Liver (tissue), 9 donors: ENCODE measurements around the gene COL23A1. TPM values are rescaled to one million over a fixed set of nuclear protein-coding genes. Genes with fewer than 3 reads are reported as not detected.

Experiments
- DNase-seq: peaks from one replicate; pipeline ENCODE4 v3.0.0-alpha.2; 2017; ENCODE audit warnings: low spot score
- H3K27ac ChIP-seq, 2 donors: one replicate each; pipeline ENCODE4 v1.7.0; 2013; ENCODE audit warnings: inconsistent platforms in 2 of 2, low read length in 2 of 2, control low read depth in 1 of 2, low read depth in 1 of 2, mild to moderate bottlenecking in 1 of 2
- H3K27me3 ChIP-seq, 4 donors: one replicate each; pipeline versions ENCODE4 v1.6.1 to v1.7.0; 2013; ENCODE audit warnings: low read length in 3 of 4, inconsistent platforms in 1 of 4, mild to moderate bottlenecking in 1 of 4, moderate library complexity in 1 of 4; ENCODE audit not compliant: control insufficient read depth in 4 of 4, insufficient read depth in 4 of 4
- H3K36me3 ChIP-seq, 4 donors: one replicate each; pipeline versions ENCODE4 v1.6.1 to v1.7.0; 2013; ENCODE audit warnings: low read length in 3 of 4, mild to moderate bottlenecking in 3 of 4, low read depth in 1 of 4, moderate library complexity in 1 of 4; ENCODE audit not compliant: control insufficient read depth in 4 of 4, insufficient read depth in 3 of 4
- H3K4me1 ChIP-seq, 4 donors: one replicate each; pipeline versions ENCODE4 v1.6.1 to v1.7.0; 2013; ENCODE audit warnings: low read length in 3 of 4, mild to moderate bottlenecking in 3 of 4, moderate library complexity in 1 of 4; ENCODE audit not compliant: control insufficient read depth in 4 of 4, insufficient read depth in 4 of 4
- H3K4me3 ChIP-seq, 3 donors: one replicate each; pipeline versions ENCODE4 v1.6.1 to v1.7.0; 2013; ENCODE audit warnings: low read length in 3 of 3, control low read depth in 1 of 3, low read depth in 1 of 3, mild to moderate bottlenecking in 1 of 3
- H3K9ac ChIP-seq, 2 donors: one replicate each; pipeline ENCODE4 v1.7.0; 2013; ENCODE audit warnings: low read length in 2 of 2, mild to moderate bottlenecking in 2 of 2, moderate library complexity in 2 of 2, control low read depth in 1 of 2, low read depth in 1 of 2
- H3K9me3 ChIP-seq, 4 donors: one replicate each; pipeline versions ENCODE4 v1.6.1 to v1.7.0; 2013; ENCODE audit warnings: low read length in 3 of 4; ENCODE audit not compliant: control insufficient read depth in 4 of 4
- CTCF ChIP-seq: fragments of 150-350 bp; IDR thresholded peaks from 2 replicates; pipeline ENCODE4 v1.5.1; 2017; ENCODE audit warnings: improper control_type of control experiment, low read depth, low read length; ENCODE audit not compliant: missing input control
- EGR1 ChIP-seq, 2 donors: IDR thresholded peaks; 2 replicates each; pipeline ENCODE4 v1.6.1; 2016 to 2018; ENCODE audit warnings: antibody characterized with exemption in 2 of 2, low read depth in 2 of 2
- FOXA1 ChIP-seq: IDR thresholded peaks from 2 replicates; pipeline ENCODE4 v1.6.1; 2016; ENCODE audit warnings: antibody characterized with exemption
- GABPA ChIP-seq, 2 donors: IDR thresholded peaks in 1 of 2; conservative IDR thresholded peaks in 1 of 2; 2 replicates each; pipeline ENCODE4 v1.6.1; 2016; ENCODE audit warnings: antibody characterized with exemption in 2 of 2, mild to moderate bottlenecking in 1 of 2, moderate library complexity in 1 of 2
- HNF4A ChIP-seq, 2 donors: conservative IDR thresholded peaks; 2 replicates each; pipeline ENCODE4 v1.6.1; 2016; ENCODE audit warnings: antibody characterized with exemption in 2 of 2, mild to moderate bottlenecking in 2 of 2
- HNF4G ChIP-seq: IDR thresholded peaks from 2 replicates; pipeline ENCODE4 v1.6.1; 2016; ENCODE audit warnings: antibody characterized with exemption
- MAX ChIP-seq: IDR thresholded peaks from 2 replicates; pipeline ENCODE4 v1.6.1; 2016; ENCODE audit warnings: antibody characterized with exemption
- NR2F2 ChIP-seq: IDR thresholded peaks from 2 replicates; pipeline ENCODE4 v1.6.1; 2016; ENCODE audit warnings: antibody characterized with exemption
- RAD21 ChIP-seq, 2 donors: IDR thresholded peaks; 2 replicates each; pipeline ENCODE4 v1.6.1; 2016; ENCODE audit warnings: antibody characterized with exemption in 2 of 2, mild to moderate bottlenecking in 2 of 2
- RXRA ChIP-seq, 2 donors: IDR thresholded peaks; 2 replicates each; pipeline ENCODE4 v1.6.1; 2017 to 2018; ENCODE audit warnings: antibody characterized with exemption in 2 of 2, mild to moderate bottlenecking in 1 of 2
- SP1 ChIP-seq: IDR thresholded peaks from 2 replicates; pipeline ENCODE4 v1.6.1; 2018; ENCODE audit warnings: antibody characterized with exemption, mild to moderate bottlenecking
- TAF1 ChIP-seq: conservative IDR thresholded peaks from 2 replicates; pipeline ENCODE4 v1.6.1; 2016; ENCODE audit warnings: antibody characterized with exemption, mild to moderate bottlenecking
- WGBS: extraction: QIAGEN DNeasy Blood & Tissue Kit; methylation state at CpG from one replicate; pipeline ENCODE4 v1.1.7; 2013; 5-methylcytosine and 5-hydroxymethylcytosine counted together
- polyA plus RNA-seq, 2 donors: library from polyadenylated mRNA; stranded (reverse) in 1 of 2; unstranded in 1 of 2; fragments of 200-250 nt in 1 of 2; fragments of >200 nt in 1 of 2; fragmentation: Nextera tagmentation in 1 of 2; extraction: Ambion mirVana in 1 of 2; gene quantifications; one replicate each; pipeline versions ENCODE4 v1.2.1 to v1.2.3, GENCODE V29; 2013 to 2015
- total RNA-seq, 2 donors: library from RNA; depleted of rRNA; stranded (reverse); fragments of >200 nt; gene quantifications; one replicate each; pipeline ENCODE4 v1.2.3, GENCODE V29; 2014
- donor health status: healthy.
- donor health status: healthy.
- donor health status: healthy.
- donor health status: healthy.
- donor health status: healthy.

Gene COL23A1
- total and polyA plus RNA-seq, 4 donors, result 0.08 to 1.4 (median 0.27) TPM

GRCh38 chr5:178557416-178557815 is 32.8 kb downstream of the COL23A1 start (continued):
- no peak for TF ChIP-seq FOXA1
- TF ChIP-seq SP1, result no peak
- no peak for TF ChIP-seq GABPA (IDR thresholded peaks at IDR 0.05 in 1 of 2, conservative IDR thresholded peaks at IDR 0.05 in 1 of 2)
- no peak for TF ChIP-seq TAF1
- no peak for TF ChIP-seq EGR1 (IDR thresholded peaks at IDR 0.05; ENCODE audit: low read depth in 2 of 2)
- no peak for TF ChIP-seq RXRA (IDR thresholded peaks at IDR 0.05)
- TF ChIP-seq HNF4G, result no peak
- no peak for TF ChIP-seq NR2F2

- no peak for DNase-seq
- Histone ChIP-seq H3K9me3 (no peaks in the 10 kb centered on the region), H3K27ac (no peak overlapping the region), H3K4me3 (no peak overlapping the region), H3K27me3 (no peaks in the 10 kb centered on the region), H3K36me3 (no peaks in the 10 kb centered on the region), H3K9ac (no peak overlapping the region), H3K4me1 (no peaks in the 10 kb centered on the region)
- WGBS, result 79% methylated on average over 14 of the region's 14 CpGs
- TF ChIP-seq RAD21 (IDR thresholded peaks at IDR 0.05) (no peak), SP1 (no peak)
Measured at GRCh38 chr5:178555771-178556211, 34.4 kb downstream of the COL23A1 start.

GRCh38 chr5:178555005-178555404 is 35.2 kb downstream of the COL23A1 start:
- no peak overlapping the region for H3K4me3 ChIP-seq
- no peaks in the 10 kb centered on the region for H3K27me3 ChIP-seq
- 84% methylated on average over 7 of the region's 7 CpGs for WGBS
- H3K36me3 ChIP-seq, result no peaks in the 10 kb centered on the region
- no peak for DNase-seq
- H3K9me3 ChIP-seq, result no peaks in the 10 kb centered on the region
- H3K27ac ChIP-seq, result no peak overlapping the region
- no peak overlapping the region for H3K9ac ChIP-seq
- no peaks in the 10 kb centered on the region for H3K4me1 ChIP-seq
- no peak for TF ChIP-seq NR2F2
- TF ChIP-seq SP1, result no peak
- TF ChIP-seq FOXA1, result no peak
- TF ChIP-seq RAD21 (IDR thresholded peaks at IDR 0.05), result no peak
- no peak for TF ChIP-seq RXRA (IDR thresholded peaks at IDR 0.05)
- TF ChIP-seq GABPA (IDR thresholded peaks at IDR 0.05 in 1 of 2, conservative IDR thresholded peaks at IDR 0.05 in 1 of 2), result no peak
- TF ChIP-seq MAX, result no peak
- no peak for TF ChIP-seq HNF4A (conservative IDR thresholded peaks at IDR 0.05)

DNA sequence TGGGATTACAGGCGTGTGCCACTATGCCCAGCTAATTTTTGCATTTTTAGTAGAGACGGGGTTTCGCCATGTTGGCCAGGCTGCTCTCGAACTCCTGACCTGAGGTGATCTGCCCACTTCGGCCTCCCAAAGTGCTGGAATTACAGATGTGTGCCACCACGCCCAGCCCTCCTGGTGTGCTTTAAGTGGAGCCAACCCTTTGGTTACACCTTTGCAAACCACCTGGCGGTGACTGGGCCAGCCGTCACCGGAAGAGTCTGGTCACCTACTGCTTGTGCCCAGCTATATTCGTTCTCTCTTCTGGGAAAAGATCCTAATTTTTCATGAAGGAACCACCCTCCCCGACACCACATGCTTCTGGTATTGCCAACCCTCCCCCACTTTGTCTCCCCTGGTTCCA is 35.9 kb downstream of the COL23A1 start:
- Histone ChIP-seq H3K9ac (no peak overlapping the region), H3K4me3 (no peak overlapping the region), H3K27ac (no peak overlapping the region), H3K27me3 (no peaks in the 10 kb centered on the region), H3K9me3 (no peaks in the 10 kb centered on the region), H3K4me1 (no peaks in the 10 kb centered on the region), H3K36me3 (no peaks in the 10 kb centered on the region)
- no peak for DNase-seq
- TF ChIP-seq CTCF, result no peak
- no peak for TF ChIP-seq EGR1 (IDR thresholded peaks at IDR 0.05; ENCODE audit: low read depth in 2 of 2)
- 89% methylated on average over 11 of the region's 11 CpGs for WGBS
